Activated T-cell treated with anti-CD3 and anti-CD28 coated beads for 48 hours (primary cell): Measurements from ENCODE around the gene YWHAG.
"Not testable (repeated sequence)": the region's sequence is repeated elsewhere in the genome, so short reads cannot be mapped to it uniquely, and the experiment has no call there.

Experiments
- DNase-seq: peaks from one replicate; pipeline ENCODE4 v3.0.0-alpha.2; 2020; ENCODE audit warnings: low read depth

The YWHAG gene

DNA sequence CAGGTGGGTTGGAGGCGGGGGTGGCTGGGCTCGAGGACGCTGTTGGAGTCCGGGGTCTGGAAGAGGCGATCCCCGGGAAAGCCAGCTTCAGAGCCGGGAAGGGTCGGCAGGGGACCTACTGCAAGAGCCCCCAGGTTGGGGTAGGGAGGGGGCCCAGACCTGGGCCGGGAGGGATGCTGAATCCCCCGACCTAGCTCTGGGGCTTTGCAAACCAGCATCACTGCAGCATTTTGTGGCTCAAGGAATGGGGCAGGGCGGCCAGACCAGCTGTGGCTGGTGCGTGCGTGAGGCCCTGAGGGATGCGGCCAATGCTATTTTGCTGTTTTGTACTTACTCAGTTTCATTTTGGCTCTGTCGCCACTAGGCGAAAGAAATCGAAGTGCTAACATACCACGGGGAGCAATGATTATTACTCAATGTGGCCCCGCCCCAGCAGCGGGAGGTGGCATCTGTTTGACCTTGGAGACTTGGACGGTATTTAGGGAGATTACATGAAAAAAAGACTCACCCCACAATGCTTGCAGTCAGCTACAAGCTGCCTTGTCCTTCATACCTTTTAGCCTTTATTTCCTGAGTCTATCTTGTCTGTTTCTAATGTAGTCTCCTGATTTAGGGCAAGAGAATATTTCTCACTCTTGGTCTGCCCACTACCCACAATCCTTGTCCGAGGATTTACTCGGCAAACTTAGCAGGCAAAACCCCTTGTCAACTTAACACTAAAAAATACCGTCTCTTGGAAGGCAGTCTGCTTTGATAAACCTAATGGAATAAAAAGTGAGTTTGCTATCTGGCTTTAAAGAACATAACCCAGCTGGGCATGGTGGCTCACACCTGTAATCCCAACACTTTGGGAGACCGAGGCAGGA, 40.1 kb downstream of the YWHAG start:
- DNase-seq: peak; percentile 65

DNA sequence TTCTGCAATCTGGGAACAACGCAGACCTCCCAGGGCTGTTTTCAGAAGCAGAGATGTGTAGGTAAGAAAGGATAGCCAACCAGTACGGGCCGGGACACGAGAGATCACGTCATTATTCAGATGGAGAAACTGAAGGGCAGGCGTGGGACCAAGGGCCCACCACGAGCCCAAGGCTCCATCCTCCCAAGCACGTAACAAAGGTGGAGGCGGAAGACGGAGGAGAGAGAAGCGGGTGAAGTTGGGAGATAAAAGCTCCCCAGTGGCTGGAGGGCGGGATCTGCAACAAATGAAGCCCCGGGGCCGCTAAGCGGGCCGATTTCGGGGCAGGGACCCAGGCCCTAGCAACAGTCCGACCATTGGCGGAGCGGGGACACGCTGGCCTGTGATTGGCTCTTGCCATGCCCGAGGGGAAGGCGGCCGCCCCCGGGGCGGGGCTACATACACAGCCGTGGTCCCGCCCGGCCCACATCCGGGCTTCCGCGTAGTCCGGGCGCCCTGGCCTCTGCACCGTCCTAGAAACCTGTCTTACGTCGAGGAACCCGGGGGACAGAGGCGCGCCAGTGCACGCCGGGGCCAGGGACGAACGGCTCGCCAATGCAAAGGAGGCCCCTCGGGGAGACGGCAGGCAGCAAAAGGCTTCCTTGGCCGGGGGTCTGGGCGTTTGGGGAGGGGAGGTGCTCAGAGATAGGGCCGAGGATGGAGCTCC, 40.9 kb downstream of the YWHAG start:
- DNase-seq: peak; percentile 94

DNA sequence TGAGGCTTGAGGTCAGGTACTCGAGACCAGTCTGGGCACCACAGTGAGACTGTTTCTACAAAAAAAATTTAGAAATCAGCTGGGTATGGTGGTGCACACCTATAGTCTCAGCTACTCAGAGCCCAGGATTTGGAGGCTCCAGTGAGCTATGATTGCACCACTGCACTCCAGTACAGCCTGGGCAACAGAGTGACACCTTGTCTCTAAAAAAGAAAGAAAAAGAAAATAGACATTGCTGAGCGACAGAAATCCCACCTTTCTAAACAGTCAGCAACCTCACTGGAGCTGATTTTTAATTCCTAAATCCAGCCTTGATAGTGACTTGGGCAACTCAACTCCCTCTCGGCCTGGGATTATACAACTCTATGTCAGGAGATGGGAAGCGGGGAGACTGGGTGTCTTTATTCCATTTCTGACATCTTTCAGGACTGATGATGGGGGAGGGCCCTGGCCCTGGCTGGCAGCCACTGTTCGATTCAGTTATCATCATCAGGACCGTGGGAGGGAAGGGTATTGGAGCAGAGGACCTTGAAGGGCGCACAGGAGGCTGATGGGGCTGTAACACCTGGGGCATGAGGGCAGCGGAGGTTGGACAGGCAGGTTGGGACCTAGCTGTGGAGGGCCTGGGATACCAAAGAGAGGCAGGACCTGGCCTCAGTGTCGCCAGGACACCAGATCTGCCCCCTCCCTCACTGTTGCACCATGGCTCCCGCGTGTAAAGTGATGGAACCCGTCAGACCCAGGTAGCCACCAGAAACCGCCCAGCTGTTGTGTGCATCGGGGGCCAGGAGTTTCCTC, 41.6 kb downstream of the YWHAG start:
- no peak for DNase-seq

DNA sequence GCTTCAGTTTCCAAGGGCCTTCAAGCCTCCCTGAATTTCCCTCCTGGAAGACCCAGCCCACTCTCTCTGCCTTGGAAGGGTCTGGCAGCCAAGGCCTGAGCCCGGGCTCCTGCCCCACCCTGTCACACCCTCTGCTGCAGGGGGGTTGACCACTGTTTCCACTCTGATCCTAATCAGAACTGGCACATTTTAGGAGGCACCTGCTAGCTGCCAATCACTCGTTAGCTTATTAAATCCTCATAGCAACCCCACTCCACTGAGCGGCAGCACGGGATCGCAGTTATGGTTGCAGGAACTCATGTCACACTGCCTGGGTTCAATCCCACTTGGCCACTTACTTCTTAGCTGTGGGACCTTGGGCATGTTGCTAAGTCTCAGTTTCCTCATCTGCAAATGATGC, 43.4 kb downstream of the YWHAG start:
- no peak for DNase-seq

DNA sequence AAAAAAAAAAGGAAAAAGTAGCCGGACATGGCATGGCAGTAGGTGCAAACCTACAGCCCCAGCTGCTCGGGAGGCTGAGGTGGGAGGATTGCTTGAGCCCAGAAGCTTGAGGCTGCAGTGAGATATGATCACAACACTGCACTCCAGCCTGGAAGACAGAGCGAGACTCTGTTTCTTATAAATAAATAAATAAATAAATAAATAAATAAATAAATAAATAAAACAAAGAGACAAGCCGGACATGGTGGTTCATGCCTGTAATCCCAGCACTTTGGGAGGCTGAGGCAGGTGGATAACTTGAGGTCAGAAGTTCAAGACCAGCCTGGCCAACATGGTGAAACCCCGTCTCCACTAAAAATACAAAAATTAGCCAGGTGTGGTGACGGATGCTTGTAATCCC, 44.1 kb downstream of the YWHAG start:
- DNase-seq: not testable (repeated sequence)

DNA sequence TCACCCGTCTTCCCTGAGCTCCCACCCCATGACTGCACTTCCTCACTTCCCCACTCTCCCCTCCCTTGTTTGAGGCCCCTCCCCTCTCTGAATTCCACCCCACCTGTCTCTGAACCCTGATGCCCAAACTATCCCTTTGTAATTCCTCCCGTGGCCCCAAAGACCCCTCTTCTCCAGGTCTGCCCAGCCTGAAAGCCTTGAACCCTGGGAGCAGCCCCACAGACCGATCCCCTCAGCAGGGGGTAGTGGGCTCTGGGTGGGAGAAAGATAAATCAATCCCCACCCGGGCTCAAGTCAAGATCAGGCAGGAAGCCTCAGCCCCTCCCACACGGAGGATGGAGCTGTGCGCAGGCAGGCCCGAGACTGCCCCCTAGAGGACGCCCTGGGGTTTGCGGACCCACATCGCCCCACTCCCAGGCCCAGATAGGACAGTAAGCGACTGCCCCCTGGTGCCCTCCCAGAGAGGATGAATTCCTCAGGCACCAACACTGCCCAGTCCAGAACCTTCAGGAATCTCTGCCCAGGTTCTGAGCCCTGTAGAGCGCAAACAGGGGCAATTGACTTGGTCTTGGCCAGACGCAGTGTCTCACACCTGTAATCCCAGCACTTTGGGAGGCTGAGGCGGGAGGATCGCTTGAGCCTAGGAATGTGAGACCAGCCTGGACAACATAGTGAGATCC, 44.6 kb downstream of the YWHAG start:
- DNase-seq: peak; percentile 97

DNA sequence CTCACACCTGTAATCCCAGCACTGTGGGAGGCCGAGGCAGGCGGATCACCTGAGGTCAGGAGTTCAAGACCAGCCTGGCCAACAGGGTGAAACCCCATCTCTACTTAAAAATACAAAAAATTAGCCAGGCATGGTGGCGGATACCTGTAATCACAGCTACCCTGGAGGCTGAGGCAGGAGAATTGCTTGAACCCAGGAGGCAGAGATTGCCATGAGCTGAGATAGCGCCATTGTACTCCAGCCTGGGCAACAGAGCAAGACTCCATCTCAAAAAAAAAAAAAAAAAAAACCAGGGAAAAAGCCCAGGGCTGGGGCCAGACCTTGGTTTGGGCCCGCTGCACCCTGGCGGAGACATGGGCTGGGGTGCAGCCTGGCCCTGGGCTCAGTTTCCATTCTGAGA, 47.0 kb downstream of the YWHAG start:
- DNase-seq: not testable (repeated sequence)

DNA sequence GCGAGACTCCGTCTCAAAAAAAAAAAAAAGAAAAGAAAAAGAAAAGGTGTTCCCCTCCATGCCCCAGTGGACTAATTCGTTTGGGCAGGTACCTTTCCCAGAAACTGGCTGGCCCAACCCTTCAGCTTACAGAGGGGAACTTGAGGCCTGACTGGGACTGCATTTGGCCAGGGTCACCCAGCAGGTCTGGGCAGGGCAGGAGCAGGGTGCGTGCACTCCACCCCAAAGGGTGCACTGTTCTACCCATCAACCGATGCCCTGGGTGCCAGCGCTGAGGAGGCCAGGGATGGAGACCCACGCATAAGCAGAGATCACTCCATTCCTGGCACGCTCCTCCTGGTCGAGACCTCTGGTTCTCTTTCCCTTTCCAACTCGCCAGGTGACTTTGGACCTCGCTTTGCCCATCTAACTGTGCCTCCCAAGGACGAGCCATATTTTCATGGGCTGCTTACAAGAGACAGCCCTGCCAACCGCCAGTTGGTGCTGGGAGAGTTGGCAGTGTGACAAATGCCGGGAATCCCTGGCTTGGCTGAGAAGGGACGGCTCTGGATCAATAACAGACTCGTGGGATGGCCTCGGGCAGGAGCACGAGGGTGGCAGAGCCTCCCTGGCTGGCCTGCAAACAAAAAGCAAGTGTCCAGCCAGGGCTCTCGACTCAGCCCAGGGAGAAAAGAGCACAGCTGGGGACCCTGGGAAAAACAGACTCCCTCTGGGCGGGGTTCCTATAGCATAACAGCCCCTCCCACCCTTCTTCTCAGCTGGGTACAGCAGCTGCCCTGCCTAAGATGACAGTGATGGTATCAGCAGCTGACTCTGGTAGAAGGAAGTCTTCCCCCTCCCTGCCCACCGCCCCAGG, 48.5 kb downstream of the YWHAG start:
- no peak for DNase-seq

DNA sequence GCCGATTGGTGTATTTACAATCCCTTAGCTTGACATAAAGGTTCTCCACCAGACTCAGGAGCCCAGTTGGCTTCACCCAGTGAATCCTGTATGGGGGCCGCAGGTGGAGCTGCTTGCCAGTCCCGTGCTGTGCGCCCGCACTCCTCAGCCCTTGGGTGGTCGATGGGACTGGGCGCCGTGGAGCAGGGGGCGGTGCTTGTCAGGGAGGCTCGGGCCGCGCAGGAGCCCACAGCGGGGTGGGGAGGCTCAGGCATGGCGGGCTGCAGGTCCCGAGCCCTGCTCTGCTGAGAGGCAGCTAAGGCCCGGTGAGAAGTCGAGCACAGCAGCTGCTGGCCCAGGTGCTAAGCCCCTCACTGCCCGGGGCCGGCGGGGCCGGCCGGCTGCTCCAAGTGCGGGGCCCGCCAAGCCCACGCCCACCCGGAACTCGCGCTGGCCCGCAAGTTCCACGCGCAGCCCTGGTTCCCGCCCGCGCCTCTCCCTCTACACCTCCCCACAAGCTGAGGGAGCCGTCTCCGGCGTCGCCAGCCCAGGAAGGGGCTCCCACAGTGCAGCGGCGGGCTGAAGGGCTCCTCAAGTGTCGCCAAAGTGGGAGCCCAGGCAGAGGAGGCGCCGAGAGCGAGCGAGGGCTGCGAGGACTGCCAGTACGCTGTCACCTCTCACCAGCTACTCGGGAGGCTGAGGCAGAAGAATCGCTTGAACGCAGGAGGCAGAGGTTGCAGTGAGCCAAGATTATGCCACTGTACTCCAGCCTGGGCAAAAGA, 49.3 kb downstream of the YWHAG start:
- not testable (repeated sequence) for DNase-seq

DNA sequence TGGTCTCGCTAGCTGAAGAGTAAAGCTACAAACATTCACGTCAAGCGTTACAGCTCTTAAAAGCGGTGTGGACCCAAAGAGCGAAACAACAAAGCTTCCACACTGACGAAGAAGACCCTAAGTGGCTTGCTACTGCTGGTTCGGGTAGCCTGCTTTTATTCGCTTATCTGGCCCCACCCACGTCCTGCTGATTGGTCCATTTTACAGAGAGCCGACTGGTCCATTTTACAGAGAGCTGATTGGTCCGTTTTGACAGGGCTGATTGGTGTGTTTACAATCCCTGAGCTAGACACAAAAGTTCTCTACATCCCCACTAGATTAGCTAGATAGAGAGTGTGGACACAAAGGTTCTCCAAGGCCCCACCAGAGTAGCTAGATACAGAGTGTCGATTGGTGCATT, 49.9 kb downstream of the YWHAG start:
- DNase-seq: not testable (repeated sequence)

DNA sequence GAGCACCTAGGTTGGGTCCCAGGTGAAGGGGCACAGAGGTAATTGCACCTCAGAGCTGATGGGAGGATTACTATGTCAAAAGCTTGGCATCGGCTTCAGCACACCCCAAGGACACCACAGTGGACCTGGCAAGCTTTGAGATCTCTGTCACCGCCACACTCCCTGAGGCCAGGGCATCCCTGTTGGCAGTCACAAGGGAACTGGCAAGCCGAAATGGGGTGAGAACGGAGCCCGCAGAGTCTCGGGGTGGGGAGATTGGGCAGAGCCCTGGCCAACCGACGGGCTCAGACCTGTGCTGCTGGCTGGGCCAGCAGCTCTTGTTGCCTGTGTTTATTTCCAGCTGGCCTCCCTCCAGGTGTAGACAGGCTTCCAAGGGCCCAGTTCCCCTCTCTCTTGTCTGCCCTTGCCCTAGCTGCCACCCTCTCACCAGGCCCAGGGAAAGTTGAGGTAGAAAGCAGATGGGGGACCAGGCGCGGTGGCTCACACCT, 53.9 kb downstream of the YWHAG start:
- no peak for DNase-seq

DNA sequence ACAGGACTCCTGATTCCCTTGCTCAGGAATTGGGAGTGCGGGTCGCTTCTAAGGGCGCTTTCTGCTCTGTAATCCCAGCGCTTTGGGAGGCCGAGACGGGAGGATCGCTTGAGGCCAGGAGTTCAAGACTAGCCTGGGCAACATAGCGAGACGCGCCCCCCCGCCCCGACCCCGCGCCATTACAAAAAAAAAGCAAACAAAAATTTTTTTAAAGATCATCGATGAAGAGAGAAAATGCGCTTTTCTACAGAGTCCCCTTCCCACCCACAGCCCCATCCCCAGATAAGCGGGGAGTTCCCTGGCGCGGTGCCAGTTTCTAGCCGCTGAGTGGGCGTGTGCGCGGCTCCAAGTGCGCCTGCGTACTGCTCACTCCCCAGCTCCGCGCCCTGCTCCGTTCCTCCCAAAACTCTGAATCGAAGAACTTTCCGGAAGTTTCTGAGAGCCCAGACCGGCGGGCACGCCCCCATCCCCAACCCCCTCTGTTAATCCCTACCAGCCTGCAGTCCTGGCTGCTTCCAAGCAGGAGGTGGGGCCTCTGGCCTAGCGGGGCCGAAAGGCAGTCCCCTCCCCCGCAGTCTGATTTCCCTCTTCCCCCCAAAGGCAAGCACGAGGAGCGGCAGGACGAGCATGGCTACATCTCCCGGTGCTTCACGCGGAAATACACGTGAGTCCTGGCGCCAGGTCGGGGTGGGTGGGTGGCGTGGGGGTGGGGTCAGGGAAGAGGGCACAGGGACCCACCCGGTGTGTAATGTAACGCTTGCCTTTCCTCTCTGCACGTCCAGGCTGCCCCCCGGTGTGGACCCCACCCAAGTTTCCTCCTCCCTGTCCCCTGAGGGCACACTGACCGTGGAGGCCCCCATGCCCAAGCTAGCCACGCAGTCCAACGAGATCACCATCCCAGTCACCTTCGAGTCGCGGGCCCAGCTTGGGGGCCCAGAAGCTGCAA, 55.3 kb downstream of the YWHAG start:
- DNase-seq: peak; percentile 68

DNA sequence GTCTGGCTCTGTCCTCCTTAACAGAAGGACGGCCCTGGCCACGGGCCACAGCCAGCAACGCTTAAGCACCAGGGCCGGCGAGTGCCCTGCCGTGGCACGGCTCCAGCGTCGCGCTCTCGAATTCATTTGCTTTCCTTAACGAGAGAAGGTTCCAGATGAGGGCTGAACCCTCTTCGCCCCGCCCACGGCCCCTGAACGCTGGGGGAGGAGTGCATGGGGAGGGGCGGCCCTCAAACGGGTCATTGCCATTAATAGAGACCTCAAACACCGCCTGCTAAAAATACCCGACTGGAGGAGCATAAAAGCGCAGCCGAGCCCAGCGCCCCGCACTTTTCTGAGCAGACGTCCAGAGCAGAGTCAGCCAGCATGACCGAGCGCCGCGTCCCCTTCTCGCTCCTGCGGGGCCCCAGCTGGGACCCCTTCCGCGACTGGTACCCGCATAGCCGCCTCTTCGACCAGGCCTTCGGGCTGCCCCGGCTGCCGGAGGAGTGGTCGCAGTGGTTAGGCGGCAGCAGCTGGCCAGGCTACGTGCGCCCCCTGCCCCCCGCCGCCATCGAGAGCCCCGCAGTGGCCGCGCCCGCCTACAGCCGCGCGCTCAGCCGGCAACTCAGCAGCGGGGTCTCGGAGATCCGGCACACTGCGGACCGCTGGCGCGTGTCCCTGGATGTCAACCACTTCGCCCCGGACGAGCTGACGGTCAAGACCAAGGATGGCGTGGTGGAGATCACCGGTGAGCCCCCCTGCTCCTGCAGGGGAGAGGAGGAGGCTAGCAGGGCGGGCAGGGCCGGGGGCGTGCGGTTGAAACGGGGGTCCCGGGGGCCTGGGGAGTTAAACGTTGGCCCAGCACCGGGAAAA, 56.2 kb downstream of the YWHAG start, which contains the start of gene HSPB1:
HSPB1 (plus strand) TSS at position 327 of the 855 bp plus-strand sequence; CDS start at position 367, 40 bp downstream.
- DNase-seq: no peak

DNA sequence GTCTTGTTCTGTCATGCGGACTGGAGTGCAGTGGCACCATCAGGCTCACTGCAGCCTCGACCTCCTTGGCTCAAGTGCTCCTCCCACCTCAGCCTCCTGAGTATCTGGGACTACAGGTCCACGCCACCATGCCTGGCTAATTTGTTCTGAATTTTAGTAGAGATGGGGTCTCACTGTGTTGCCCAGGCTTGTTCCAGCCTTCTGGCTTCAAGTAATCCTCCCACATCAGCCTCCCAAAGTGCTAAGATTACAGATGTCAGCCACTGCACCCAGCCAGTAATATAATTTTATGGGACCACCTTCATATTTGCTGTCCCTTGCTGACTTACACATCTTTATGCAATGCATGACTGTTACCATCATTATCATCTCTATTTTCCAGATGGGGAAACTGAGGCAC, 57.8 kb downstream of the YWHAG start:
- DNase-seq: no peak

DNA sequence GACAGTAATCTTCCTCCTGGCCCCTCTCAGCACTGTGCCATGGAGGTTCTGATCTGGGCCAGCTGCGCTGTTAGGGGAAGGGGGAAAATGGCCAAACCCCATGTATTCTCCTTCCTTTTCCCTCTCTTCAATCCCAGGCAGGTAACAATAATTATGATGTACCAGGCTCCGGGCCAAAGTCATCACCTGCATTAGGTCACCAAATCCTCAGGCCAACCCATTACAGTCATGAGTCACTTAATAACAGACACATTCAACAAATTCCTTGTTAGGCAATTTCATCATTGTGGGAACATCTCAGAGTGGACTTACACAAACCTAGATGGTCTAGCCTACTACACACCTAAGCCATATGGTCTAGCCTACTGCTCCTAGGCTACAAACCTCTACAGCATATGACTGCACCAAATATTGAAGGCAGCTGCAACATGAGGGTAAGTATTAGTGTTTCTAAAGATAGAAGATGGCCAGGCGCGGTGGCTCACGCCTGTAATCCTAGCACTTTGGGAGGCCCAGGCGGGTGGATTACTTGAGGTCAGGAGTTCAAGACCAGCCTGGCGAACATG, 58.5 kb downstream of the YWHAG start:
- no peak for DNase-seq

DNA sequence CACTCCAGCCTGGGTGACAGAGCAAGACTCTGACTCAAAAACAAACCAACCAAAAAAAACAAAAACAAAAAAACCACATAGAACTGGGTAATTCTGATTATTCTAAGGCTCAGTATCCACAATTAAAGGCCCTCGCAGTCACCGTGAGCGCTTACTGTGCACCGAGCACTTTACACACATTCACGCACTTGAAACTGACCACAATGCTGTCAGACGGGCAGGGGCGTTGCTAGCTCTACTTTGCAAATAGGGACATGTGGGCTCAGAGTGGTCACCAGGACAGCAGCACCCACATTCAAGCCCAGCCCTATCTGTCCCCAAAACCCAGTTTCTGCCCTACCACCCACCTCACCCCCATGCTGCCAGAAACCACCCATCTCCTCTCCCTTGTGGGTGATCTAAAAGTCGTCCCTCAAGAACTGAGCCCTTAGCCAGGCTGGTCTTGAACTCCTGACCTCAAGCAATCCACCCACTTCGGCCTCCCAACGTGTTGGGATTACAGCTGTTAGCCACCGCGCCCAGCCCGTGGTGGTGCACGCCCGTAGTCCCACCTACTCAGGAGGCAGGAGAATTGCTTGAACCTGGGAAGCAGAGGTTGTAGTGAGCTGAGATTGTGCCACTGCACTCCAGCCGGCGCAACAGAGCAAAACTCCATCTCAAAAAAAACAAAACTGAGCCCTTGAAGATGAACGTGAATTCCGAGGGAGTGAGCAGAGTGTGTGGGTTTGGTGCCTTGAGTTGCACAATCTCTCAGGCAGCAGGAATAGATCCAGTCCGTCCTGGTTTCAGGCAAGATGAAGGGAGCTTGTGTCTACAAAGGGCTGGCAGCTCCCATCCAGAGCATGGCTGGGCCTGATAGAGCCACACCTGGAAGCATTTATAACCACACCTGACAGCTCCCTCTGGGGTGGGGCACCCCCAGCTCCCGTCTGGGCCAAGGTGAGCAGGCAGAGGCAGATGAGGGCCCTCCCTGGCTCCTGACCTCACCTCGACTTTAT, 61.7 kb downstream of the YWHAG start:
- no peak for DNase-seq
